NCI-H345 (cell line): ENCODE data around the gene ZFPM1.
"Not testable (repeated sequence)": the region's sequence is repeated elsewhere in the genome, so short reads cannot be mapped to it uniquely, and the experiment has no call there.

ENCODE experiments used
- DNase-seq: peaks from one replicate; lab custom pipeline; 2025; lab: John Stamatoyannopoulos, UW

ZFPM1 gene

GRCh38 chr16:88453217-88453531 lies at the start of gene ZFPM1:
Gene ZFPM1, plus strand, starts transcription at chr16:88453280. Its CDS starts 359 bp downstream, at chr16:88453639.
- DNase-seq: no peak

DNA sequence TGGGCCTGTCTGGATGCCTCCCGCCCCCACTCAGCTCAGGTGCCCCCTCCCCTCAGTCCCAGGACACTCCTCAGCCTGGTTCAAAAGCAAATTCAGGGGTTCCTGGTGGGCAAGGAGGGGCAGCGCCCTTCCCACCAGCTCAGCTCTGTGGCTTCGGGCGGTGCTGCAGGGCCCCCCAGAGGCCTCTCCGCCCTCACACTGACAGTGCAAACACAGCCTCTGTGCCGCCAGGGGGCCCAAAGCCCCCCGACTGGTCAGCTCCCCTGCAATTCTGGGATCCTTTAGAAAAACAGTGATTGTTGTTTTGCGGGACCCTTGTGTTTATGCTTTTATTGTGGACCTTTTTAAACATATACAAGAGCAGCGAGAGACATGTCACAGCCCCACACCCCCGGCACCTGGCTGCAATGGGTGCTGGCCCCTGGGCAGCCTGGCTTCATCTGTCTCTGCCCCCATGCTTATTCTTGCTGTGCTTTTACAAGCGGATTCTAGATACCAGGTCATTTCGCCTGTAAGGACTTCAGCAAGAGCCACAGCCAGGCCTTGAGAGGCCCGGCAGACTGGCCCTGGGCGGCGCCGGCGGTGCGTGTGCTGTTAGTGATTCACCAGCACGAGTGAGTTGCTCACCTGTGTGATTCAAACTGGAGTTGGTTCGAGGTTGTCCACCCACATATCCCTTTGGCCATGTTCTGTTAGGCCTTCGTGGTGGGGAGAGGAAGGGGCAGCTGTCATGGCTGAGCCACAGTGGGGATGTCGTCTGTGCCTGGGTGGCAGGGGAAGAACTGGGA lies 49.1 kb upstream of the ZFPM1 start:
- DNase-seq: no peak

DNA sequence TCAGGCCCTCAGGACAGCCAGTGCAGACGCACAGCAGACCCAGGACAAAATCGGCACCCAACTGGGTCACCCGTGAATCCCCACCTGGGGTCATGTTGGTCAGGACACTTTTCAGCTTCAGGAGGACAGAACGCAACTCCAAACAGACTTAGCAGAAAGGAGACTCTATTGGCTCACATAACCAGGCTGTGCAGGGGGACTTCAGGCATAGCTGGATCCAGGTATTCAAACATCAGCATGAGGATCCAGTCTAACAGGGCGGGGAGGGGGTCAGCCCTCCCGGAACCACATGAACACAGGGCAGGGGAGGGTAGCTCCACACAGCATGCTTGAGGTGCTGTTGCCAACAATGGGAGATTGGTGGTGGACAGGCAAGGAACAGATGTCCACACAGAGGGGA lies 48.3 kb upstream of the ZFPM1 start:
- DNase-seq: no peak

DNA sequence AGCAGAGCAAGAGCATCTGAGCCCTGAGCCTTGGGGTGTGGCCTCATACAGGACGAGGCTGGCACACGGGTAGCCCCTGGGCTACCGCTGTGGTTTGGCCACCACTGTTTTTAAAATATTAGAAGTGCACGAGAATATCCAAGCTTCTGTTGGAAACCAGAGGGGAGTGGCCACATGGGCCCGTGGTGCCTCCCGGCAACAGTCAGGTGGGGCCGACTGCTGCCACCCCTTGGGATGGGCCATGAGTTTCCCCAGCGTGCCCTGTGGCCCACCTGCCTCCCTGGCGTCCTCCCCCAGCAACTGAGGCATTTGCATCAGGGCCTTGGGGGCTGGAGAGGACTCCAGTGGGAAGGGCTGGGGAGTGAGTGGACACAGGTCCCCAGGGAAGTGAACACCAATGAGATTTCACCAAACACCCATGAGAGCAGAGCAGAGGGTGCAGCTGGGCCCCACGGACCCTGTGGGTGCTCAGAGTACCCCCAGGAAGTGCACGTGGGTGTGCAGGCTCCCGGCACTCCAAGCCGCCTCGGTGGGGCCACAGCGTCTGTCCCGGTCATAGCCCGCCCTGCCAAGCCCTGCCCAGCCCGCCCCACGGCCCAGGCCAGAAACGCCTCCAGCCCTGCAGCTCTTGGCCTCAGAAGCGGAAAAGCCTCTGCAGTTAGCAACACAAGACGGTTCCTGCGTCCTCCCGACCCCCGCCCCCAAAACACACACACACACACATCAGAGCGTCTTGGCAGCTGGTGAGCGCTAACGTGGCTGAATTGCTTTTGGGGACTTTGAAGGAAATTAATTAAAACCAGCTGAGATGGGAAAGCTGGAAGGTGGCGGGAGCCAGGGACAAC lies 47.6 kb upstream of the ZFPM1 start:
- DNase-seq: no peak

- no peak for DNase-seq
These were observed 46.7 kb upstream of the ZFPM1 start for GRCh38 chr16:88406096-88407041.

- no peak for DNase-seq
These were observed 46.0 kb upstream of the ZFPM1 start for GRCh38 chr16:88407042-88407420.

- no peak for DNase-seq
These were observed 45.3 kb upstream of the ZFPM1 start for GRCh38 chr16:88407807-88408206.

DNA sequence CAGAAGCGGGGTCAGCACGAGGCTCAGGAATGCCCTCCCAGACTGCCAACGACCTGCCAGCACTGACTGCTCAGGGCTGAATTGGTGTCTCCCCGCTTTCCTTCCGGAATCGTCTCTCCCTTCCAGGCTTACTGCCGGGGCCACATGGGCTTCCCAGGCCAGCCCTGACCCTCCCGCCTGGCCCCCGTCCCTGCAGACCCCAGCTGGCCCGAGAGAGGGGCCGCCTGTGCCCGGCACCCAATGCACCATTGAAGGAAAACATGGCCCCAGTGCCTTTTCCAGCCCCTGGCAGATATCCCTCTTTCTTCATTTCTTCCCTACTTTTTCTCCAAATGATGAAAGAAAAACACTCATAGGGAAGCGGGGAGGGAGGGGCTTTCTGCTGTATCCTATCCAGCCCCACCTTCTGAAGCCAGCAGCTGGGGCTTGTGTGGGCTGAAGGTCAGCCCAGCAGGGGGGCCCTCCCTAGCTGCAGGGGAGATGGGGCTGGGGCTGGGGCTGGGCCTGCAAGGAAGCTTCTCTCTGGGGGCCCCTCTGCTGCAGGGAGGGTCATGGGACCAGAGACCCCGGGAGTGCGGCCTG lies 44.4 kb upstream of the ZFPM1 start:
- DNase-seq: no peak

DNA sequence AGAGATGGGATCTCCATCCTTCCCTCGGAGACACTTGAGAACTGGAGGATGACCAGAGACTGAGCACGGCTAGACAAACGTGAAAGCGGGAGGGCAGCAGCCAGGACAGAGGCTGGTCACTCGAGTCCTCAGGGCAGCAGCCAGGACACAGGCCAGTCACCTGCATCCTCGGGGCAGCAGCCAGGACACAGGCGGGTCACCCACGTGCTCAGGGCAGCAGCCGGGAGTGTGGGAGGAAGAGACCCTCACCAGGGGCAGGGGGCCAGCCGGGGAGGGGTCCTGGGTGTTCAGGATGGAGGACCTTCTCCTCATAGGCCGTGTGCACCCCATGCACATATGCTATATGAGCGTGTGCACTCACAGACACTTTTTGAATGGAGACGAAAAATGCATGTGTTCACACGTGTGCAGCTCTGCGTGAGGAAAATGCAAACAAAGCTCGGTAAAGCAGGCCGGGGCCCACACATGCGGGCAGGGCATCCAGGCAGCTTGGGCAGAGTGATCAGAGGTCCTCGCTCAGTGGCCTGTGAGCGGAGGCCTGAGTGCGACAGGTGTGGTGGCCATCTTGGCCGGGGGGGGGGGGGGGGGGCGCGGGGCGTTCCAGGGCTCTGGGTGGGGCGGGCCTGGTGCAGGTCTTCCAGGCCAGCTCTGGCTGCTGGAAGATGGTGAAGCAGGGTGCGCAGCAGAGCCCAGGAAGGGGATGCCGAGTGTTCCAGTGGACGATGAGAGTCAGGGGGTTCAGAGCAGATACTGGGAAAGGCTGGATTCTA lies 43.6 kb upstream of the ZFPM1 start:
- DNase-seq: no peak

- DNase-seq: not testable (repeated sequence)
These were observed 42.6 kb upstream of the ZFPM1 start for GRCh38 chr16:88410297-88410968.

DNA sequence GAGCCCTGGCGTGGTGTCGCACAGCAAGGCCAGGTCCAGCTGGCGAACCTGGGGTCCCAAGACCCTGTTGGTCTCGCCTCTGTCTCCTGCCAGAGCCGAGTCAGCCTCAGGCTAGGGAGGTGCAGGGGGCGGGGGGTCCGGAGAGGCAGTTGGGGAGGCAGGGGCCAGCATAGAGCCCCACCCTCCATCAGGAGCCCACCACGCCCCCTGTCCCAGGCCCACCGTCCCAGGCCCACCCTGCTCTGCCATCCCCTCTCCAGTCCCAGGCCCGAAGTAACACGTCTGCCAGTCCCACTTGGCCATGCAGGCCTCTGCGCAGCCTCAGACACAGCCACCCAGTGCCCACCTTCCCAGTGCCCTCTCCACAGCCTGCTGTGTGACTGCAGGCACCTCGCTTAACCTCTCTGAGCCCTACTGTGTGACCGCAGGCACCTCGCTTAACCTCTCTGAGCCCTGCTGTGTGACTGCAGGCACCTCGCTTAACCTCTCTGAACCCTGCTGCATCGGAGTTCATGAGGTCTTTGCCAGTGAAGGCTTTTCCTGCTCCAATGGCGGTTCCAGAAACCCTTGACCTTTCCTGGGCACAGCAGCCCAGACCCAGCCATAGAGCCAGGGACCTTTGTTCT lies 41.0 kb upstream of the ZFPM1 start:
- no peak for DNase-seq

- DNase-seq: no peak
These were observed 40.3 kb upstream of the ZFPM1 start for GRCh38 chr16:88412766-88413165.

DNA sequence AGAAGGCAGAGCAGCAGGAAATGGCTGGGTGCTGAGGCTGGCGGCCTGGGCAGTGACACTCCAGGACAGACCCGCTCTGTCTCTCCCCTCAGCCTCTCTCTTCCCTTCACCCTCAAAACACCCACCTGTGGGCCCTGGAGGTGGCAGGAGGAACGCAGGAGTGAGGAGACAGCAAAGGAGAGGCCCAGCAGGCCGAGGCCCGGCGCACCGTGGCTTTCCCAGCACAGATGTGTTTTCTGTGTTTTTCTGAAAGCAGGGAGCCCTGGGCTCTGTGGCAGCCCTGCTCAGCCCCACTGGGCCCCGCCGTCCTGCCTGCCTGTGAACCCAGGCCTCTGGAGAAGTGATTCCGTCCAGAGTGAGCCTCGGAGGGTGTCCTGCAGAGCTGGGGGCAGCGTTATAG lies 39.8 kb upstream of the ZFPM1 start:
- no peak for DNase-seq

GRCh38 chr16:88413631-88414030 lies 39.4 kb upstream of the ZFPM1 start:
- DNase-seq: no peak

DNA sequence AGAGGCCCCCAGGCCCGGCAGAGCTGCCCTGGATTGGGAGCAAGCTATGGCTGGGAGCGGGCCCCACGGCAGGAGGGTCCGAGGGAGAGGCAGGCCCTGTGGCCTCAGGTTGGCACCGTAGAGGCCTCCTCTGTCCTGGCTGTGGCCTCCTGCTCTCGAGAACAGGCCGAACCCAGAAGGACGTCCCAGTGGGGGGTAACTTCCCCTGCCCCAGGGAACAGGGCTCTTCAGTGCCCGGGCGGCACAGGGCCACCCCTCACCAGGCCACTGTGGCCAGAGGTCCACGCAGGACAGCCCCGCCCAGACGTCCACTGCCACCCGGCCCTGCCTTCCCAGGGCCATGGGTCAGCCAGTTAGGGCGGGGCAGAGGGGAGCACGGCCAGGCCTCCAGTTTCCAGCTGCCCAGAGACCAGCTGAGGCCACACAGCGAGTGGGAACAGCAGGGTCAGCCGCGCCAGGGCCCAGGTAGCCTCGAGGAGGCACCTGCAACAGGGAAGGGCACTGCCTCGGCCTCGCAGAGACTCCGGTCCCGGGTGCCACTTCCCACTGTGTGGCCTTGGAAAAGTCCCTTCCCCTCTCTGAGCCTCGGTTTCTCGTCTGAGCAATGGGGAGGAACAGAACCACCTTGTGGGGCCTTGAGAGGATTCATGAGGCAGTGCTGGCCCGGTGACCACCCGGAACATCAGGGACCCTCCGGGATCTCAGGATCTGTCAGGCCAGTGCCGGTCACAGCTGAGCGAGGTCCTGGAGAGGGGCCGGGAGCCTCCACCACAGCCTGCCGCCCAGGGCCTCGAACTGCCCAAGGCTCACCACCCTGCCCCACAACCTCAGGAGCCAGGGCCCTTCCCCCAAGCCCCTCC lies 38.3 kb upstream of the ZFPM1 start:
- no peak for DNase-seq

GRCh38 chr16:88415381-88415705 lies 37.7 kb upstream of the ZFPM1 start:
- no peak for DNase-seq

DNA sequence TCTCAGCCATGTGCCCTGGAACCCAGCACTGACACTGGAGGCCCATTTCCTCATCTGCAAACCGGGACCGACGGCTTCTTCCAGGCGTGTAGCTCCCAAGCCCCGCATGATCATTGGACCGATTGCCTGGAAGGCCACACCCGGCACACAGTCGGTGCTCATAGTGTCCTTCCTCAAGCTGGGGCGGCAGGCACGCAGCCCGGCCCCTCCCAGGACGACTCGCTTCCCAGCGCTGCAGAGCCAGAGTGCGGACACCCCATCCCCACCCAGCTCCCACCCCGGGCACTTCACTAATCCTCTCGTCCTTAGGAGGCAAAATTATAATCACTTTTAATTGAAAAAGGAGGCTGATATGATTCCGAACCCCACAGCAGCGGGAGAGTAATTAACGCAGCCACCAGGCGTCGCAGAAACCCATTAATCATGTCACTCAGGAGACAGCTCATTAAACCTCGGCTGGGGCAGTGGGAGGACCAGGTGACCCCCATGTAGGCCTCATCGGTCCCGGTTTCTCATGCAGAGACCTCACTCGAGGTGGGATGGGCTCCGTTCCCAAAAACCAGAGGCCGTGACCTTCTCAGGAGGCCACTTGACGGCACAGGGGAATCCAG lies 37.3 kb upstream of the ZFPM1 start:
- DNase-seq: no peak

GRCh38 chr16:88416686-88417085 lies 36.4 kb upstream of the ZFPM1 start:
- DNase-seq: no peak
